Stimulated activated CD4-positive, alpha-beta T cell treated with anti-CD3 and anti-CD28 coated beads, Interleukin-2, amount 100 ng/mL, for 24 hours (primary cell): ENCODE measurements around the gene LEFTY2.

ENCODE experiments used
- DNase-seq, 2 donors: peaks; one replicate each; pipeline ENCODE4 v3.0.0-alpha.2; 2020

LEFTY2 gene

GRCh38 chr1:225928186-225929175 is 12.5 kb downstream of the LEFTY2 start:
- DNase-seq = no peak

DNA sequence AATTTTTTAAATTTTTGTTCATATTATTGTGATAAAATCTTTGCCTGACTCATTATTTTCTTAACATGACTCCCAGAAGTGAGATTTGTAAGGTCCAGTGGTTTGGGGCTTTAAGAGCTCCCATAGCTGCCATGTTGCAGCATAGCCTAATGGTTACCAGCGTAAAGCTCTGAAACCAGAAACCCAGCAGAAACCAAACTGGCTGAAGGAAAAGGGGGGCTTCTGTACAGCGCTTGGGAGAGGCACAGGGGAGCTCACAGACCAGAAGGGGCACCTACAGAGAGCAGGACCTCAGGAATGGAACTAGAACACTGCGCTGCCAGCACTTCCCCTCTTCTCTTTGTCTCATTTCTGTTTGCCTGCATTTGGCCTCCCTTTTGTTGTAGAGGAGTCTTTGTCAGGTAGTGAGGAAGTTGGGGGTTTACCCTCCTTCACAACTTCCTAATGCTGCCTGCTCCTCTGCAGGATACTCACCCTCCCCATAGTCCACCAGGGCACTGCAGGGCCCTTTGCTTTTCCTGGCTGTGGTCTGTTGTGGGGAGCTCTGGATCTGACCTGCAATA is 14.4 kb downstream of the LEFTY2 start:
- no peak for DNase-seq

GRCh38 chr1:225923692-225924555 is 17.1 kb downstream of the LEFTY2 start, which contains the start of gene PYCR2:
TSS of gene PYCR2 (minus strand) at chr1:225924250. CDS start at chr1:225924110, 140 bp downstream.
- peak; percentile 93 to 95 for DNase-seq

- no peak for DNase-seq
Observed at GRCh38 chr1:225923381-225923691, 17.7 kb downstream of the LEFTY2 start.

DNA sequence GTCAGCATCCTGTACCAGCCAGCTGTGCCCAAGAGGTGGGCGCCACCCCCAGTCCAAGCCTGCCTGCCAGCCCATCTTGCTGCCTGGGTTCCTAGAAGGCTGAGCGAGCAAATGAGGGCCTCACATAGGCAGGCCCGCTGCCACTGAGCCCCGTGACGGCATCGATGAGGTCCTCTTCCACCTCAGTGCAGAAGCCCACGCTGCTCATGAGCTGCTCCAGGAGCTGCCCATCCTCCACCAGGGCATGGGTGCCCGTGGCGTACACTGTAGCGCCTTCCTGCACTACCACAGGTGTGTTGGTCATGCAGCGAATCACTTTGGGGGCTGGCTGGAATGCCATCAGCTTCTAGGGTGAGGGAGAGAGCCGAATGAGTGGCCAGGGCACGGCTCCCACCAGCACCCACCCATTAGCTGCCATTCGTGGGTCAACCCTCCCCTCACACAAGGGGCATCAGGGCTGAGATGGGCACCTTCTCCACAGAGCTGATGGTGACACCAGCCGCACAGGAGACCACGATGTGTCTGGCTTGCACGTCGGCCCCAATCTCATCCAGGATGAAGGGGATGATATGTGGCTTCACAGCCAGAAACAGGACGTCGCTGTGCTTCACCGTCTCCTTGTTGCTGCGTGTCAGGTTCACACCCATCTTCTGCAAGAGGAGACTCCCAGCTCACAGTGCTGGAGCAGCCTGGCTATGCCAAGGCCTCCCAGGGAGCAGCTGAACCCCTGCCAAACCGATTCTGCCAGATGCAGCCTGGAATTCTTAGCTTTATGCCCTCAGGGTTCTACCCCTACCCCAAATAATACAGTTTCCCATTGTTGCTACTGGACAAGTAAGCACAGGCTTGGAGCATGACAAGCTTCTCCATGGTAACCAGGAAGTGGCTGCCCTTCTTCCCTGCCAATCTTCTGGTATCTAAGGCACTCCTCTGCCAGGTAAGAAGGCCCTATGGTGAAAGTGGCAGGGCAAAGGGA is 19.0 kb downstream of the LEFTY2 start:
- DNase-seq = no peak

GRCh38 chr1:225919906-225920305 is 21.1 kb downstream of the LEFTY2 start:
- DNase-seq = peak in 1 of 2 donors; percentile 44

DNA sequence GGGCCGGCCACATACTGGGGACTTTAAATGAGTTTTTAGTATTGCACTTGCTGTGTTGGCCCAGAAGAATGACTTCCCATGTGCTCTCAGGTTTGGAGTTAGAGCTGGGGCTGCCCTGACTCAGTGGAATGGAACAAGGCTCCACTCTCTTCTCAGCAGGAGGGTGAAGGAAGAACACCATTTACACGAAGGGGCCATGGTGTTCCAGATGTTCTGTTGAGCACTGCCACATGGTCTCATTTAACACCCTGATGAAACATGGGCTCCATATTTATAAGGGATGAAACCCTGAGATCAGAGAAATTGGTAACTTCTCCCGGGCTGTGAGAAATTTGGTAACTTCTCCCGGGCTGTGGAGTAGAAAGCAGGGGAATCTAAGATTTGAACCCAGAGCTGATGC is 22.7 kb downstream of the LEFTY2 start:
- no peak for DNase-seq

GRCh38 chr1:225917536-225917935 is 23.5 kb downstream of the LEFTY2 start:
- no peak for DNase-seq

GRCh38 chr1:225917101-225917500 is 23.9 kb downstream of the LEFTY2 start:
- no peak for DNase-seq

DNA sequence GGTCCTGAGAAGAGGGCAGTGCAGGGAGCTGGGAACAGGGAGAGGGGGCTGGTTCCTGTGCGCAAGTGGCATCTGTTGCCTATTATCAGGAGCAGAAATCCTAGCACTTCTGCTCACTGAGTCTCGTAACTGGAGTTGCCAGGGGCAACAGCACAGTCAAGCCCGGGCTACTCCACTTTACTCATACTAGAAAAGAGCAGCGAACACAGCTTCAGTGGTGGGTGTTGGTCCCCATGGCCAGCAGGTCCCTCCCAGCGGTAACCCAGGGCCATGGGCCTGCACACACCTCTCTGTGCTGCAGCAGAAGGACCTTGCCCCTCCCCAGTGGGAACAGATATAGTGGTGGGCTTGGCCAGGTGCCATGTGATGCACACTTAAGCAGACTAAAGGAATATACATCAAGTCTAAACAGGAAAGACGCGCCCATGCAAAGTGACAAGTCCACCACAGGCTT is 25.5 kb downstream of the LEFTY2 start:
- no peak for DNase-seq

DNA sequence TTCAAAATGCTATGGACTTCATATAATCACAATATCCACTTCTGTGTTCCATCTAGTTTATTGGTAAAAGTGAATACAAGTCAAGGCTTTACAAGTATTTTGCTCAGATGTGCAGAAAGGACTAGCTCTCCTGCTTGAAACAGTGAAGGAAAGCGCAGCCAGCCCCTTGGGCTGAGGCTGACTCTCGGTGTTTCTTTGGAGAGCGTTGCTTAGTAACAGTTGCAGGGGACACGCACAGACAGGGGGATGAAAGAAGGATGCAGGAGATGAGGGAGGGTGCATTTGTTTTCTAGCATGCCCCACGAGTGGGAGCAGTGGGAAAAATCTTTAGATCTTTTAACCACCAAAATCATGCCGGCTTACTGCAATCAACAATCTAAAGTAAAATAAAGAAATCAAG is 26.1 kb downstream of the LEFTY2 start:
- DNase-seq = no peak

GRCh38 chr1:225914391-225914790 is 26.6 kb downstream of the LEFTY2 start:
- DNase-seq = no peak

DNA sequence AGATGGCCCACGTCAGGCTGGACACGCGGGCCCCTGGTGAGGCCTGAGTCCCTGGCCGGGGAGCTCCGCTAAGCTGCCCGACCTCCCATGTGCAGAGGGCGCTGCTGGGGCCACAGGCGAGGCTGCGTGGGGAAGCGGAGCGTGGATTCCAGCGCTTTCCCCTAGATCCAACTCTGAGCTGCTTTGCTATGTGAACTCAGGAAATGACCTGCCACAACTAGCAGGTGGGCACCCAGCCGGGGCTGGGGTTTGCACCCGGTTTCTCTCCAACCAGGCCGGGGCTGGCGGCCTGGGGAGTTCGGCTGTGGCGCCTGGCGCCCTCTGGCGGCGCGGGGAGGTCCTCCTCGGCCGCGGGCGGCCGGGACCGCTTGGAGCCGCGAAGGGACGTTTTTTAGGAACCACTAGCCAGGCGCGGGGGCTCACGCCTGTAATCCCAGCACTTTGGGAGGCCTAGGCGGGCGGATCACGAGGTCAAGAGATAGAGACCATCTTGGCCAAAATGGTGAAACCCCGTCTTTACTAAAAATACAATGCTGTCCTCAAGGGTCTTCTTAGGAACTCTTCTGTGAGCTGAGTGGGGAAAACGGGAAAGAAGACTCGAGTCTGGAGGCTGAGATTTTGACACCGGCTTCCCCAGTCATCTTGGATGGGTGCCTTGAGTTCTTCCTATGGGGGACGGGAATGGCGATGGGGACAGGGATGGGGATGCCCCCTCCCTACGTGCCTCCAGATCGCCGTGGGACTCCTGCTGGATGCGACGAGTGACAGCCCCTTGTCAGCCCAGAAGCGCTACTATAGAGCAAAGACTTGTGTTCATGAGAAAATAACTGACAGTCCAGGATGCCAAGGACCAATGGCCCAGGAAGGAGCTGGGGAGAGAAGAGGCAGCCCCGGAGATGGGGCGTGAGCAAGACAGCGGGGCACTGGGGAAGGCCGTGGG is 29.6 kb downstream of the LEFTY2 start:
- peak; percentile 80 to 81 for DNase-seq

DNA sequence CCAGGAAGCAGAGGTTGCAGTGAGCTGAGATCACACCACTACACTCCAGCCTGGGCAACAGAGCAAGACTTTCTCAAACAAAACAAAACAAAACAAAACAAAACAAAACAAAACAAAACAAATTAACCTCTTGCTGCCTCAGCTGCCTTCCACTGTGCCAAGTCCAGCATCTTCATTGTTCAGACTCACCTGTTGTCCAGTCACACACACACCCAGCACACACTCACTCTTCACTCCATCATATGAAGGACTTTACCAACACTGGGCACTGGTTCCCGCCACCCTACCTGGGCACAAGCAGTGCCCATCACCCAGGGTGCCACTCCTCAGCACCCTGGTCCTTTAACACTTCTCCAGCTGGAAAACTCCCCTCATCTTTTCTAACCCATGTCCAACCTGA is 31.5 kb downstream of the LEFTY2 start:
- no peak for DNase-seq

DNA sequence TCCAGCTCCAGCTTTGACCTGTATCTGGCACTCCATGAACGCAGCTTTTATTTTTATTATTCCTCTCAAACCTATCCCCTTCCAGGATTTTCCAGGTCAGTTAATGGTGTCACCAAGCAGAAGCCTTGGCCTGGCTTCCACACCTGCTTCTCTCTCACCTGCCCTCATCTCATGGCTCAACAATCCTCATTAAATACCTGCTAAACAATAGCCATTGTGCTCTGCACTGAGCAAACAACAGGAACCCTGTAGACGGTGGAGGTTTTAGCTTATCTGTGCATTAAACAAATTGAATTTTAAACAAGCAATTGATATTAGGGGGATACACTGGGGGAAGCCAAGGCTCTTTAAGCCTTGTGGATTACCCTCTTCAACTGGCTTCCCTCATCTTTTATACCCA is 32.2 kb downstream of the LEFTY2 start:
- DNase-seq = no peak

DNA sequence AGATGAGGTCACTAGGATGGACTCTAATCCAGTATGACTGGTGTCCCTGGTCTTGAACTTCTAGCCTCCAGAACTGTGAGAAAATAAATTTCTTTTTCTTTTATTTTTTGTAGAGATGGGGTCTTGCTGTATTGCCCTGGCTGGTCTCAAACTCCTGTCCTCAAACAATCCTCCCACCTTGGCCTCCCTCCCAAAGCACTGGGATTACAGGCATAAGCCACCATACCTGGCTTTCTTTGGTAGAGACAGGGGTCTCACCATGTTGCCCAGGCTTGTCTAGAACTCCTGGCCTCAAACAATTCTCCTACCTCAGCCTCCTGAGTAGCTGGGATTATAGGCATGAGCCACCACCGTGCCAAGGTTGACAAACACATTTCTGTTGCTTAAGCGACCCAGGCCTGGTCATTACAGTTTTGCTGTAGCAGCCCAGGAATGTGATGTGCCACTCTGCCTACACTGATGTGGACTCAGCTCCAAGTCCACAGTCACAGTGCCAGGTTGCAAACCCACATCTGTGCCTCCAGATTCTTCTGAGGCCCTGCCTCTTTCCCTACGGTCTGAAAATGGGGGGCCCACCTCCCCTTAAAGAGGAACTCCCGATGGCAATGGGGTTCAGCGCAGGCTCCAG is 32.9 kb downstream of the LEFTY2 start:
- DNase-seq = no peak

GRCh38 chr1:225907341-225907740 is 33.7 kb downstream of the LEFTY2 start:
- no peak for DNase-seq

GRCh38 chr1:225906467-225906866 is 34.6 kb downstream of the LEFTY2 start:
- DNase-seq = no peak

- no peak for DNase-seq
Observed at GRCh38 chr1:225903623-225904022, 37.4 kb downstream of the LEFTY2 start.
